Endothelial cell of umbilical vein (primary cell): ENCODE data around the gene KCTD13.

Experiments
- EZH2 ChIP-seq: IDR thresholded peaks from 2 replicates; pipeline ENCODE4 v1.6.1; 2012; ENCODE audit warnings: borderline replicate concordance, low read depth, mild to moderate bottlenecking, moderate library complexity, low read length, inconsistent platforms; ENCODE audit not compliant: severe bottlenecking
- POLR2A ChIP-seq: IDR thresholded peaks from 2 replicates; pipeline ENCODE4 v1.6.1; 2012; ENCODE audit warnings: low read depth, mild to moderate bottlenecking, control low read depth, low read length
- POLR2AphosphoS5 ChIP-seq: IDR thresholded peaks from 2 replicates; pipeline ENCODE4 v1.6.1; 2012; ENCODE audit warnings: low read depth, mild to moderate bottlenecking, control low read depth, low read length, moderate library complexity; ENCODE audit not compliant: insufficient read depth
- TF ChIP-seq, protein P1 (sequence below), 2 donors: IDR thresholded peaks; 1 replicate in 1 of 2; 2 replicates in 1 of 2; pipeline ENCODE4 v1.5.1; 2011; ENCODE audit warnings: low read length in 2 of 2, mild to moderate bottlenecking in 2 of 2, moderate library complexity in 2 of 2, control low read depth in 1 of 2, inconsistent platforms in 1 of 2, low read depth in 1 of 2; ENCODE audit not compliant: insufficient read depth in 1 of 2; ENCODE audit errors: extremely low read depth in 1 of 2

DNA sequence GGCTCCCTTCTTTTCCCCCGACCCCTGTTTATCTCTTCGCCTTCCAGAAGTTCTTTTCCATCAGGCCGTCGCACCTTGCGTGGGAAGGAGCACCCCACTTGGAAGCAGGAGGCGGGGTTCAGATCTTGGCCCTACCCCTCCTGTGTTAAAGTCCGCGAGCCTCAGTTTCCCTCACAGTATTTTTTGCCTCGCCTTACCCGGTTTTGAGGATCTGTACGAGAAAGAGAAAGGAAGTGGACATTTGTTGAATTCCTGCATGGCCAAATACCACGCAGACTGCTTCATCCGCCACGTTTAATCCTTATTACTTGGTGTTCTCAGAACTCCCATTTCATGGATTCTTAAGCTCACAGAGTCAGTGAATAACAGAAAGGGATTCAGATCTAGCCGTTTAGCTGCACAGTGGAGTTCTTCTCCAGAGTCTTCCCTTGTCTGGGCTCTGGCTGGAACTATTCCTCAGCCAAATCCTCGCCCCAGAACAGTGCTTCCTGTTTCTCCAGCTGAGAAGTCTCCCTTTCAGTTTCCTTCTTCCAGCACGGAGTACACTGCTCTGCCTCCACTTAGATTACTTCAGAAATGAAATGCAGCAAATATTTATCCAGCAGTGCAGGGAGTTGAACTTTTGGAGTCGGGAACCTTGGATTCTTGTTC, 36.4 kb upstream of the KCTD13 start:
- TF ChIP-seq POLR2A, result no peak
- TF ChIP-seq POLR2AphosphoS5, result no peak
- TF ChIP-seq, protein P1, sequence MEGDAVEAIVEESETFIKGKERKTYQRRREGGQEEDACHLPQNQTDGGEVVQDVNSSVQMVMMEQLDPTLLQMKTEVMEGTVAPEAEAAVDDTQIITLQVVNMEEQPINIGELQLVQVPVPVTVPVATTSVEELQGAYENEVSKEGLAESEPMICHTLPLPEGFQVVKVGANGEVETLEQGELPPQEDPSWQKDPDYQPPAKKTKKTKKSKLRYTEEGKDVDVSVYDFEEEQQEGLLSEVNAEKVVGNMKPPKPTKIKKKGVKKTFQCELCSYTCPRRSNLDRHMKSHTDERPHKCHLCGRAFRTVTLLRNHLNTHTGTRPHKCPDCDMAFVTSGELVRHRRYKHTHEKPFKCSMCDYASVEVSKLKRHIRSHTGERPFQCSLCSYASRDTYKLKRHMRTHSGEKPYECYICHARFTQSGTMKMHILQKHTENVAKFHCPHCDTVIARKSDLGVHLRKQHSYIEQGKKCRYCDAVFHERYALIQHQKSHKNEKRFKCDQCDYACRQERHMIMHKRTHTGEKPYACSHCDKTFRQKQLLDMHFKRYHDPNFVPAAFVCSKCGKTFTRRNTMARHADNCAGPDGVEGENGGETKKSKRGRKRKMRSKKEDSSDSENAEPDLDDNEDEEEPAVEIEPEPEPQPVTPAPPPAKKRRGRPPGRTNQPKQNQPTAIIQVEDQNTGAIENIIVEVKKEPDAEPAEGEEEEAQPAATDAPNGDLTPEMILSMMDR (IDR thresholded peaks at IDR 0.05; ENCODE audit: extremely low read depth in 1 of 2, insufficient read depth in 1 of 2, low read depth in 1 of 2, low read length in 2 of 2), result no peak
- no peak for TF ChIP-seq EZH2
